HG03064 (cell line): ENCODE measurements around the gene CMTM8.

Experiments used
- ATAC-seq: cut with Tn5 transposase; IDR thresholded peaks from one replicate; pipeline ENCODE4 v1.9.1; 2021; ENCODE audit warnings: low read depth; ENCODE audit not compliant: unreplicated experiment

The CMTM8 gene

GRCh38 chr3:32274306-32274705 is 35.8 kb downstream of the CMTM8 start:
- no peak for ATAC-seq

GRCh38 chr3:32275506-32275905 is 37.0 kb downstream of the CMTM8 start:
- ATAC-seq: no peak

GRCh38 chr3:32276279-32276841 is 37.9 kb downstream of the CMTM8 start:
- ATAC-seq: no peak

GRCh38 chr3:32278714-32279113 is 40.2 kb downstream of the CMTM8 start:
- ATAC-seq: no peak

GRCh38 chr3:32280262-32280910 is 41.9 kb downstream of the CMTM8 start:
- no peak for ATAC-seq

GRCh38 chr3:32281570-32282106 is 43.2 kb downstream of the CMTM8 start:
- ATAC-seq: no peak

- ATAC-seq: no peak
These were observed 44.2 kb downstream of the CMTM8 start for GRCh38 chr3:32282578-32283154.

- ATAC-seq: no peak
These were observed 44.8 kb downstream of the CMTM8 start for GRCh38 chr3:32283304-32283703.

GRCh38 chr3:32284443-32285212 is 46.1 kb downstream of the CMTM8 start:
- no peak for ATAC-seq

- ATAC-seq: no peak
These were observed 47.4 kb downstream of the CMTM8 start for GRCh38 chr3:32285891-32286290.

- no peak for ATAC-seq
These were observed 50.3 kb downstream of the CMTM8 start for GRCh38 chr3:32288819-32289218.

GRCh38 chr3:32290619-32291018 is 52.1 kb downstream of the CMTM8 start:
- ATAC-seq: no peak

- no peak for ATAC-seq
These were observed 53.8 kb downstream of the CMTM8 start for GRCh38 chr3:32292085-32292796.

- ATAC-seq: no peak
These were observed 55.4 kb downstream of the CMTM8 start for GRCh38 chr3:32293903-32294302.

- ATAC-seq: no peak
These were observed 58.0 kb downstream of the CMTM8 start for GRCh38 chr3:32296251-32297204.

GRCh38 chr3:32297366-32297765 is 58.9 kb downstream of the CMTM8 start:
- no peak for ATAC-seq

- no peak for ATAC-seq
These were observed 62.9 kb downstream of the CMTM8 start for GRCh38 chr3:32301426-32301825.

GRCh38 chr3:32302601-32303398 is 64.3 kb downstream of the CMTM8 start:
- ATAC-seq: no peak

GRCh38 chr3:32303399-32303747 is 64.9 kb downstream of the CMTM8 start:
- ATAC-seq: no peak
